Keratinocyte (primary cell): ENCODE measurements around the gene ZNF653. TPM values are rescaled to one million over a fixed set of nuclear protein-coding genes. Genes with fewer than 3 reads are reported as not detected.
"Not testable (repeated sequence)": the region's sequence is repeated elsewhere in the genome, so short reads cannot be mapped to it uniquely, and the experiment has no call there.

Experiments
- DNase-seq: peaks from one replicate; pipeline ENCODE4 v3.0.0-alpha.2; 2011; ENCODE audit warnings: low read depth, missing footprints, low spot score
- FAIRE-seq: peaks from 2 replicates; lab custom pipeline; 2011; peaks lifted over from hg19 to GRCh38; lab: Jason Lieb, UNC
- H2AFZ ChIP-seq: 2 replicates; pipeline ENCODE4 v1.6.0; 2012; ENCODE audit warnings: low read length, control low read depth, inconsistent platforms; ENCODE audit not compliant: control insufficient read depth
- H3K27ac ChIP-seq: 2 replicates; pipeline ENCODE4 v1.5.1; 2011; ENCODE audit warnings: low read length; ENCODE audit not compliant: control insufficient read depth, insufficient read depth
- H3K27me3 ChIP-seq: 3 replicates; pipeline ENCODE4 v1.6.0; 2011; ENCODE audit warnings: low read length; ENCODE audit not compliant: control insufficient read depth, insufficient read depth; ENCODE audit errors: extremely low read depth
- H3K36me3 ChIP-seq, 2 experiments: 2 replicates in 1 of 2; 3 replicates in 1 of 2; pipeline ENCODE4 v1.5.1; 2011; ENCODE audit warnings: low read length in 2 of 2, mild to moderate bottlenecking in 1 of 2; ENCODE audit not compliant: control insufficient read depth in 2 of 2, insufficient read depth in 2 of 2; ENCODE audit errors: extremely low read depth in 1 of 2
- H3K4me1 ChIP-seq: 3 replicates; pipeline ENCODE4 v1.5.1; 2011; ENCODE audit warnings: low read length; ENCODE audit not compliant: control insufficient read depth, insufficient read depth; ENCODE audit errors: extremely low read depth
- H3K4me2 ChIP-seq: 3 replicates; pipeline ENCODE4 v1.6.0; 2011; ENCODE audit warnings: low read depth, low read length; ENCODE audit not compliant: control insufficient read depth, insufficient read depth; ENCODE audit errors: extremely low read depth
- H3K4me3 ChIP-seq, 3 experiments: fragments of 200-600 bp in 1 of 3; sonication (generic) in 1 of 3; 2 replicates in 2 of 3; 3 replicates in 1 of 3; pipeline ENCODE4 v1.5.1; 2011 to 2016; ENCODE audit warnings: low read length in 3 of 3, mild to moderate bottlenecking in 3 of 3, control low read depth in 2 of 3, inconsistent platforms in 1 of 3, low read depth in 1 of 3, mixed read lengths in 1 of 3, mixed run types in 1 of 3, moderate library complexity in 1 of 3; ENCODE audit not compliant: control insufficient read depth in 2 of 3, insufficient read depth in 2 of 3; ENCODE audit errors: extremely low read depth in 1 of 3
- H3K79me2 ChIP-seq: 2 replicates; pipeline ENCODE4 v1.6.0; 2012; ENCODE audit warnings: low read length; ENCODE audit not compliant: control insufficient read depth, insufficient read depth
- H3K9ac ChIP-seq: 3 replicates; pipeline ENCODE4 v1.6.0; 2011; ENCODE audit warnings: low read length; ENCODE audit not compliant: control insufficient read depth, insufficient read depth; ENCODE audit errors: extremely low read depth
- H3K9me1 ChIP-seq: 3 replicates; pipeline ENCODE4 v1.6.0; 2011; ENCODE audit warnings: low read length; ENCODE audit not compliant: control insufficient read depth, insufficient read depth; ENCODE audit errors: extremely low read depth
- H3K9me3 ChIP-seq: 2 replicates; pipeline ENCODE4 v1.5.1; 2012; ENCODE audit warnings: low read depth, low read length; ENCODE audit not compliant: control insufficient read depth
- H4K20me1 ChIP-seq: 3 replicates; pipeline ENCODE4 v1.6.0; 2011; ENCODE audit warnings: low read length; ENCODE audit not compliant: control insufficient read depth, insufficient read depth; ENCODE audit errors: extremely low read depth
- EZH2 ChIP-seq: IDR thresholded peaks from one replicate; pipeline ENCODE4 v1.6.1; 2012; ENCODE audit warnings: inconsistent platforms, mild to moderate bottlenecking, low read length, moderate library complexity
- dilution Hi-C: fragments of 300-500 bp; cut with MboI; formaldehyde crosslinking; loops from one replicate; pipeline ENCODE4 v1.7.0; 2020; ENCODE audit warnings: low sequenced_read_pairs; ENCODE audit not compliant: extremely low pct_ligation_motif_present
- polyA plus RNA-seq, 5 experiments: library from polyadenylated mRNA; depleted of rRNA in 3 of 5; stranded (reverse) in 3 of 5; stranded (forward) in 1 of 5; unstranded in 1 of 5; fragments of >200 nt; gene quantifications; 1 replicate in 1 of 5; 2 replicates in 3 of 5; 3 replicates in 1 of 5; pipeline versions ENCODE4 v1.2.1 to v1.2.3, GENCODE V29; 2011 to 2012; ENCODE audit warnings: missing spikeins in 2 of 5, low read depth in 1 of 5, low replicate concordance in 1 of 5
- TF ChIP-seq, protein P1 (sequence below), 3 experiments: IDR thresholded peaks in 1 of 3; conservative IDR thresholded peaks in 1 of 3; optimal IDR thresholded peaks in 1 of 3; 2 replicates in 2 of 3; 3 replicates in 1 of 3; pipeline versions ENCODE3 to v1.5.1; 2011; ENCODE audit warnings: low read length in 3 of 3, mild to moderate bottlenecking in 3 of 3, moderate library complexity in 2 of 3, control low read depth in 1 of 3, inconsistent platforms in 1 of 3; ENCODE audit not compliant: insufficient read depth in 2 of 3; ENCODE audit errors: extremely low read depth in 1 of 3

The ZNF653 gene
- polyA plus RNA-seq, 1 donor (not counting 4 experiments of a cell fraction or from before 2014, with no cell fraction given), result 3.8 TPM

DNA sequence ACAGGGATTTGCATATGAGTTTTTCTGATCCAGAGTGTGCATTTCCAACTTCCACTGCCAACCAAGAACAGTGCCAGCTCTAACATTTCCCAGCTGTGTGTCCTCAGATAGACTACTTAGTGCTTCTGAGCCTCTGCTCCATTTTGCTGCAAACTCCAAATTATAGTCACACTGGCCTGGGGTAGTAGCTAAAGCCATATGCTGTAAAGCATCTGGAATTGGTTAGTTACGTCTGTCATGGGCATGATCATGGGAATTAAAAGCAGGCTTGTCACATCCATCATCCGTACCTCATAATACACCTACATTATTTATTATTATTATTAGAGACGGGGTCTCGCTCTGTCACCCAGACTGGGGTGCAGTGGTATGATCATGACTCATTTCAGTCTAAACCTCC, 31.9 kb downstream of the ZNF653 start:
- dilution Hi-C loops, result no loop called here
- Histone ChIP-seq H4K20me1 (peaks cover 2% of the 10 kb centered on the region), H3K27ac (no peak overlapping the region), H3K4me2 (no peak overlapping the region), H3K4me3 (no peak overlapping the region), H3K27me3 (peaks cover 10% of the 10 kb centered on the region), H3K9me3 (no peaks in the 10 kb centered on the region), H3K79me2 (no peaks in the 10 kb centered on the region), H3K9me1 (no peaks in the 10 kb centered on the region), H3K9ac (no peak overlapping the region), H3K36me3 (no peaks in the 10 kb centered on the region), H3K4me1 (no peaks in the 10 kb centered on the region), H2AFZ (no peak overlapping the region)
- TF ChIP-seq, protein P1, sequence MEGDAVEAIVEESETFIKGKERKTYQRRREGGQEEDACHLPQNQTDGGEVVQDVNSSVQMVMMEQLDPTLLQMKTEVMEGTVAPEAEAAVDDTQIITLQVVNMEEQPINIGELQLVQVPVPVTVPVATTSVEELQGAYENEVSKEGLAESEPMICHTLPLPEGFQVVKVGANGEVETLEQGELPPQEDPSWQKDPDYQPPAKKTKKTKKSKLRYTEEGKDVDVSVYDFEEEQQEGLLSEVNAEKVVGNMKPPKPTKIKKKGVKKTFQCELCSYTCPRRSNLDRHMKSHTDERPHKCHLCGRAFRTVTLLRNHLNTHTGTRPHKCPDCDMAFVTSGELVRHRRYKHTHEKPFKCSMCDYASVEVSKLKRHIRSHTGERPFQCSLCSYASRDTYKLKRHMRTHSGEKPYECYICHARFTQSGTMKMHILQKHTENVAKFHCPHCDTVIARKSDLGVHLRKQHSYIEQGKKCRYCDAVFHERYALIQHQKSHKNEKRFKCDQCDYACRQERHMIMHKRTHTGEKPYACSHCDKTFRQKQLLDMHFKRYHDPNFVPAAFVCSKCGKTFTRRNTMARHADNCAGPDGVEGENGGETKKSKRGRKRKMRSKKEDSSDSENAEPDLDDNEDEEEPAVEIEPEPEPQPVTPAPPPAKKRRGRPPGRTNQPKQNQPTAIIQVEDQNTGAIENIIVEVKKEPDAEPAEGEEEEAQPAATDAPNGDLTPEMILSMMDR (optimal IDR thresholded peaks at IDR 0.05 in 1 of 3, IDR thresholded peaks at IDR 0.05 in 1 of 3, conservative IDR thresholded peaks at IDR 0.05 in 1 of 3; ENCODE audit: extremely low read depth in 1 of 3, insufficient read depth in 2 of 3, low read length in 3 of 3), result no peak
- TF ChIP-seq EZH2, result no peak
- no peak for DNase-seq
- FAIRE-seq, result no peak

DNA sequence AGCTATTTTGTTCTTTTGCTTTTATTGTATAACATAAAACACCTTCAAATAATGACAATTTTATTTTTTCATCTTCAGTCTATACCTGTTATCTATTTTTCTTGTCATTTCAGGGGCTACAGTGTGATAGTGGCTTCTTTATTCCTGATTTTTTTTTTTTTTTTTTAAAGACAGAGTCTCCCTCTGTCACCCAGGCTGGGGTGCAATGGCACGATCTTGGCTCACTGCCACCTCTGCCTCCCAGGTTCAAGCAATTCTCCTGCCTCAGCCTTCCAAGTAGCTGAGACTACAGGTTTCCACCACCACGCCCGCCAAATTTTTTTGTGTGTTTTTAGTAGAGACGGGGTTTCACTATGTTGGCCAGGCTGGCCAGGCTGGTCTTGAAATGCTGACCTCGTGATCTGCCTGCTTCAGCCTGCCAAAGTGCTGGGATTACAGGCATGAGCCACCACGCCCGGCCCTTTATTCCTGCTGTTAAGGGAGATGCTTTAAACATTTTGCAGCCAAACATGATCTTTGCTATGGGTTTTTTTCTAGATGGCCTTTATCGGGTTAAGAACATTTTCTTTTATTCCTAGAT, 37.3 kb downstream of the ZNF653 start:
- H3K36me3 ChIP-seq, H3K9me3 ChIP-seq, H3K4me2 ChIP-seq, H3K79me2 ChIP-seq, H2AFZ ChIP-seq, H3K9ac ChIP-seq, H3K27ac ChIP-seq, FAIRE-seq, H3K4me3 ChIP-seq, dilution Hi-C loops, H4K20me1 ChIP-seq, H3K9me1 ChIP-seq, H3K4me1 ChIP-seq, DNase-seq, H3K27me3 ChIP-seq: not testable (repeated sequence)

DNA sequence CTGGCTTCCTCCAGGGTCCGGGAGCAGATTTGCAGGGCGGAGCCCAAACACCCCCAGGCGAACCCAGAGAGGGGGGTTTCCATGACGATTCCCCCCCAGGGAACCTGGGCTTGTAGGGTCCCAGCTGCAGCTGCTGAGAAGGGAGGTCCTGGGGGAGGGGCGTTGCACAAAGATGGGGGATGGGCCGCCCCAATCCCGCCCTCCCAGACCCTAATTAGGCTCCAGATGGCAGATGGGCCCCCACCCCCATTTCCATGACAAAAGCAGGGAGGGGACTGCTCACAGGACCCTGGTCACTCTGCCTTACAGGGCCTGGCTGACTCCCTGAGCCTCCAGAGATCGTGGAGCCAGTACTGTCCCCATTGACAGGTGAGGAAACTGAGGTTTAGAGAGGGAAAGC, 40.0 kb downstream of the ZNF653 start:
- Histone ChIP-seq H3K9me1 (no peaks in the 10 kb centered on the region), H3K27ac (no peak overlapping the region), H3K27me3 (no peaks in the 10 kb centered on the region), H3K4me2 (no peak overlapping the region), H4K20me1 (no peaks in the 10 kb centered on the region), H2AFZ (no peak overlapping the region), H3K9me3 (no peaks in the 10 kb centered on the region), H3K79me2 (no peaks in the 10 kb centered on the region), H3K4me3 (no peak overlapping the region), H3K9ac (no peak overlapping the region), H3K4me1 (no peaks in the 10 kb centered on the region), H3K36me3 (no peaks in the 10 kb centered on the region)
- dilution Hi-C loops, result no loop called here
- TF ChIP-seq, protein P1 (optimal IDR thresholded peaks at IDR 0.05 in 1 of 3, IDR thresholded peaks at IDR 0.05 in 1 of 3, conservative IDR thresholded peaks at IDR 0.05 in 1 of 3; ENCODE audit: extremely low read depth in 1 of 3, insufficient read depth in 2 of 3, low read length in 3 of 3), result no peak
- no peak for TF ChIP-seq EZH2
- FAIRE-seq (no peak), DNase-seq (no peak)
